GM19025 (cell line): ENCODE data around the gene PIK3CB.
A peak's percentile ranks its signal among the peaks of the same experiment; 100 is the strongest.
"Not testable (repeated sequence)": the region's sequence is repeated elsewhere in the genome, so short reads cannot be mapped to it uniquely, and the experiment has no call there.

Source experiments
- ATAC-seq: cut with Tn5 transposase; IDR thresholded peaks from one replicate; pipeline ENCODE4 v1.9.1; 2021; ENCODE audit warnings: mild to moderate bottlenecking, low read depth, moderate library complexity; ENCODE audit not compliant: unreplicated experiment

Gene PIK3CB

DNA sequence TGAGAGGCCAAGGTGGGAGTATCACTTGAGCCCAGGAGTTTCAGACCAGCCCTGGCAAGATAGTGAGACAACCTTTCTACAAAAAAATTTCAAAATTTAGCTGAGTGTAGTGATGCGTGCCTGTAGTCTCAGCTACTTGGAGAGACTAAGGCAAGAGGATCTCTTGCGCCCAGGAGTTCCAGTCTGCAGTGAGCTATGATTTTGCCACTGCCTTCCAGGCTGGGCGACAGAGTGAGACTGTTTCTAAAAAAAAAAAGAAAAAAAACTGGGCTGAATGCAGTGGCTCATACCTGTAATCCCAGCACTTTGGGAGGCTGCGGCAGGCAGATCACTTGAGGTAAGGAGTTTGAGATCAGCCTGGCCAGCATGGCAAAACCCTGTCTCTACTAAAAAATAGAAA lies 14.0 kb upstream of the PIK3CB start:
- no peak for ATAC-seq

DNA sequence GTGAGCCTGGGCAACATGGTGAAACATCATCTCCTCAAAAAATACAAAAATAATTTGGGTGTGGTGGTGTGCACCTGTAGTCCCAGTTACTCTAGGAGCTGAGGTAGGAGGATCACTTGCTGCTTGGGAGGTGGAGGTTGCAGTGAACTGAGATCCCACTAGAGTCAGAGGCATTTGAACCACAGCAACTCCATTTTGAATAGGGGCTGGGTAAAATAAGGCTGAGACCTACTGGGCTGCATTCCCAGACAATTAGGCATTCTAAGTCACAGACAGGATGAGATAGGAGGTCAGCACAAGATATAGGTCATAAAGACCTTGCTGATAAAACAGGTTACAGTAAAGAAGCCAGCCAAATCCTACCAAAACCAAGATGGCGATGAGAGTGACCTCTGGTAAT lies 12.1 kb upstream of the PIK3CB start:
- ATAC-seq, result not testable (repeated sequence)

GRCh38 chr3:138846262-138846791 lies 11.6 kb upstream of the PIK3CB start:
- no peak for ATAC-seq

DNA sequence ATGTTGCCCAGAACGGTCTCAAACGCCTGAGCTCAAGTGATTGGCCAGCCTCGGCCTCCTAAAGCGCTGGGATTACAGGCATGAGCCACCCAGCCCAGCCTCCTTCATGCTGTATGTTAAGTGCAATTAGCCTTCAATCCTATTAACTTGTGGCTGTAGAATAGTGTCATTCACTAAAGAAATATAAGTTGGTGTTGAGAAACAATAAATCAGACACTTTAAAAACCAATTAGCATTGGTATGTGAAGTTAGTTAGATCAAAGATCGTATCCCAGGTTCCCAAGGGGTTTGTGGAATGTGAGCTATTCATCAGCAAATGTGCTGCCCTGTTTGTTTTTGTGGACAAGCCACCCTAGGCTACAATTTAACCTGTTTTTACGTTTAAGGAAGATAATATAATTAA lies 11.0 kb upstream of the PIK3CB start:
- ATAC-seq, result no peak

DNA sequence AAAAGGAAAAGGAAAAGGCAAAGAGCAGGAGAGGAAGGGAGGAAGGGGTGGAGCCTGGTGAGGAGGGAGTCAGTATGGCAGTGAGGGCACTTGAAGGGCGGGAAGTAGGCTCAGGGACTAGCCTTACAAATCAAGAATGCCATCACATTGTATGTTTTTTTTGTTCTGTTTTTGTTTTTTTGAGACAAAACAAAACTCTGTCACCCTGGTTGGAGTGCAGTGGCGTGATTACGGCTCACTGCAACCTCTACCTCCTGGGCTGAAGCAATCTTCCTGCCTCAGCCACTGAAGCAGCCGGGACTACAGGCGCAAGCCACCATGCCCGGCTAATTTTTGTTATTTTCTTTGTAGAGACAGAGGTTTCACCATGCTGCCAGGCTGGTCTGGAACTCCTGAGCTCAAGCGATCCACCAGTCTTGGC lies 10.5 kb upstream of the PIK3CB start:
- ATAC-seq, result no peak

- ATAC-seq, result peak; percentile 44
Measured at GRCh38 chr3:138842483-138843188, 7.9 kb upstream of the PIK3CB start.

DNA sequence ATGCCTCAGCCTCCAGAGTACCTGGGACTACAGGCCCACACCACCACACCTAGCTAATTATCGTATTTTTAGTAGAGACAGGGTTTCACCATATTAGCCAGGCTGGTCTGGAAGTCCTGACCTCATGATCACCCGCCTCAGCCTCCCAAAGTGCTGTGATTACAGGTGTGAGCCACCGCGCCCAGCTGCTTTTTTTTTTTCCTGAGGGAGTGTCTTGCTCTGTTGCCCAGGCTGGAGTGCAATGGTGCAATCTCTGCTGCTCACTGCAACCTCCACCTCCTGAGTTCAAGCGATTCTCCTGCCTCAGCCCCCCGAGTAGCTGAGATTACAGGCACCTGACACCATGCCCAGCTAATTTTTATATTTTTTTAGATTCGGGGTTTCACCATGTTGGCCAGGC lies 3.7 kb upstream of the PIK3CB start:
- not testable (repeated sequence) for ATAC-seq

- not testable (repeated sequence) for ATAC-seq
Measured at GRCh38 chr3:138835846-138836245, 1.1 kb upstream of the PIK3CB start.

- ATAC-seq, result no peak
Measured at GRCh38 chr3:138835397-138835757, 649 bp upstream of the PIK3CB start.

- peak; percentile 45 for ATAC-seq
Measured at GRCh38 chr3:138833899-138834595, 681 bp downstream of the PIK3CB start.

DNA sequence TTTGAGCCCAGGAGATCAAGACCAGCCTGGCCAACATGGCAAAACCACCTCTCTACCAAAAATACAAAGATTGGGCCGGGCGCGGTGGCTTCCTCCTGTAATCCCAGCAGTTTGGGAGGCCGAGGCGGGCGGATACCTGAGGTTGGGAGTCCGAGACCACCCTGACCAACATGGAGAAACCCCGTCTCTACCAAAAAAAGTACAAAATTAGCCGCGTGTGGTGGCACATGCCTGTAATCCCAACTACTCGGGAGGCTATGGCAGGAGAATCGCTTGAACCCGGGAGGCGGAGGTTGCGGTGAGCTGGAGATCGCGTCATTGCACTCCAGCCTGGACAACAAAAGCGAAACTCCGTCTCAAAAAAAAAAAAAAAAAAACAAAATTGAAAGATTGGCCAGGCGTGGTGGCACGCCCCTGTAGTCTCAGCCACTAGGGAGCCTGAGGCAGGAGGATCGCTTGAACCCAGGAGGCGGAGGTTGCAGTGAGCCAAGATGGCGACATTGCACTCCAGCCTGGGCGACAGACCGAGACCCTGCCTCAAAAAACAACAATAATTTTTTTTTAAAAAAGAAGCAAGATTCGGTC lies 2.2 kb downstream of the PIK3CB start:
- not testable (repeated sequence) for ATAC-seq

DNA sequence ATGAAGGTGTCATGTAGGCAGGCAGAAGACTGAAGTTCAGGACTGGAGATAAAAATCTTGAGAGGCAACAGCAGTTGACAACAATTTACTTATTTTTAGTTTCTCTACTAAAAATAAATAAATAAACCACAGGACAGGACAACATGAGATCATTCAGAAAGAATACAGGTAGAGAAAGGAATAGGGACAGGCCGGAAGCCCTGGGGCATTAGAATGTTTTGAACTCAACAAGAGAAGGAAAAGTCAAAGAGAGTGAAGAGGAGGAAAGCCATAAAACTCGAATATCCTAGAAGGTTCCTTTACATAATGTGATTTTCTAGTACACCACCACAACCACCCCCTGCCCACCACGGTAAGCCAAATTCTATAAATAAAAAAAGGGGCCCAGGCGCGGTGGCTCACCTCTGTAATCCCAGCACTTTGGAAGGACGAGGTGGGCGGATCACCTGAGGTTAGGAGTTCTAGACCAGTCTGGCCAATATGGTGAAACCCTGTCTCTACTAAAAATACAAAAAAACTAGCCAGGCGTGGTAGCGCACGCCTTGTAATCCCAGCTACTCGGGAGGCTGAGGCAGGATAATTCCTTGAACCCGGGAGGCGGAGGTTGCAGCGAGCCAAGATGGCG lies 4.7 kb downstream of the PIK3CB start:
- ATAC-seq, result no peak

- ATAC-seq, result no peak
Measured at GRCh38 chr3:138829097-138829496, 5.6 kb downstream of the PIK3CB start.

GRCh38 chr3:138827222-138827621 lies 7.5 kb downstream of the PIK3CB start:
- no peak for ATAC-seq

GRCh38 chr3:138825336-138825735 lies 9.4 kb downstream of the PIK3CB start:
- no peak for ATAC-seq

DNA sequence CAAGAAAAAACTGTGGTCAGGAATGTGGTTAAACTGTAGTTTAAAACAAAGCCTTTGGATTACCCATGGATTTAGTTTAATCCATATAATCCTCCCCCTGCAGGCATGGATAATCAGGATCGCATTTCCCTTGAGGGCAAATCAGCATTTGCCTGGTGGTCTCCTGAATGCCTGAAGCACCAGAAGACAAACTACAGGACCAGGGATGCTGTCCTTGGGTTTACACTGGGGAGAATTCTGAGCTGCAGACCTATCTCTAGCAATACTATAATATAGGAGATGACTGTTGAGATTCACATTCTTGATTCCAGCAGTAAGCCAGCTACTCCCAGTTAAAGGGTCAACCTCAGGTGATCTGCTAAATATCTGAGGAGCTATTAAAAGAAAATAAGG lies 10.6 kb downstream of the PIK3CB start:
- ATAC-seq, result no peak

GRCh38 chr3:138820379-138820778 lies 14.3 kb downstream of the PIK3CB start:
- ATAC-seq, result not testable (repeated sequence)

- no peak for ATAC-seq
Measured at GRCh38 chr3:138818185-138818860, 16.4 kb downstream of the PIK3CB start.

GRCh38 chr3:138817695-138818094 lies 17.0 kb downstream of the PIK3CB start:
- no peak for ATAC-seq

GRCh38 chr3:138812806-138813205 lies 21.9 kb downstream of the PIK3CB start:
- ATAC-seq, result no peak
